GM23248 (cell line): ENCODE results near the gene ANLN.

Experiments used
- EZH2 ChIP-seq: fragments of 200-600 bp; sonication (generic); IDR thresholded peaks from 2 replicates; pipeline ENCODE4 v1.6.1; 2018; ENCODE audit warnings: antibody characterized with exemption, mild to moderate bottlenecking; ENCODE audit not compliant: insufficient read depth, poor library complexity, severe bottlenecking
- EZH2phosphoT487 ChIP-seq: fragments of 200-600 bp; sonication (generic); IDR thresholded peaks from 2 replicates; pipeline ENCODE4 v1.6.1; 2018; ENCODE audit warnings: antibody characterized with exemption, moderate library complexity, mild to moderate bottlenecking, low read depth; ENCODE audit not compliant: insufficient read depth

GRCh38 chr7:36379831-36380504, 9.7 kb upstream of the ANLN start:
- TF ChIP-seq EZH2 (no peak), EZH2phosphoT487 (no peak)
